Measurements from ENCODE around the gene YIPF1.
A peak's percentile ranks its signal among the peaks of the same experiment; 100 is the strongest.

The YIPF1 gene

DNA sequence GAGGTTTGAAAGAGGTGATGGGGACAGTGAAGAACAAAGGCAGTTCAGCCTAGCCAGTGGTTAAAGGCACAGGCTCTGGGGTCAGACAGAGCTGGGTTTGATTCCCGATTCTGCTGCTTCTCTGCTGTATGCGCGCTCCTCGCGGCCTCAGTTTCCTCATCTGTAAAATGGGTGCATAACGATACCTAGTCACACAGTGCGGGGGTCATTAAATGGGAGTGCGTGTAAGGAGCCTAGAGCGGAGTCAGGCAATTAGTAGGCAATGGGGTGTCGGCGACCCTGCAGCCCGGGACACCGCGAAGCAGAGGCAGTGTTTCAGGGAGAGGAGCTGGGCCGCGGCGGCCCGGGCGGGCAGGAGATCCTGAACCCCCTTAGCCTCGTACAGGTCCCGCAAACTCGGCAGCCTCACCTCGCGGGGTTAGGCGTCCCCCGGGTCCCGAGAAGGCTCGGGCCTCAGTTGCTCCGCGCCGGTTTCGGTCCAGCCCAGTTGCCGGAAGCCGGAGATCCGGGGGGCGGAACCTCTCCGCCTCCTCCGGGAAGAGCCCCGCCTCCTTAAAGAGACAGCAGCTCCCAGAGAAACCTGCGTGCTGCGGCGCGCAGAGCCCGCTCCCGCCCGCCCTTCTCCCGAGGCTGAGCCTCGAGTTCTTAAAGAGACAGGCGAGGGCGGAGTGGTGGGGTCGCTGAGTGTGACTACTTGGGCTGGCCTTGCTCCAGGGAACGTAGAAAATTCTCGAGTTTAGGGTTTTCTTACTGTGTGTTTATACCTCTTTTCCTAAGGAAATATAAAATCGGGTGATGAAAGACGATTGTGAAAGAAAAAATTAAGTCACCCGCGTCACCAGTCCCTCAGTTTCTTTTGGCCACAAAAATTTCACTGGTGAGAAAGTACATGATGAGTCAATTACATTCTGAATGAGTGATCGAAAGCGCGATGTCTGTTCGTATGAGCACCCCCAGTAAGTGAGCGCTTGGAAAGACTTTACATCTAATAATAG, at the start of gene YIPF1:
YIPF1 (minus strand) TSS at position 494 of the 995 bp plus-strand sequence. CDS start 860 bp downstream, outside the sequence.
- DNase-seq = peak; percentile 94

DNA sequence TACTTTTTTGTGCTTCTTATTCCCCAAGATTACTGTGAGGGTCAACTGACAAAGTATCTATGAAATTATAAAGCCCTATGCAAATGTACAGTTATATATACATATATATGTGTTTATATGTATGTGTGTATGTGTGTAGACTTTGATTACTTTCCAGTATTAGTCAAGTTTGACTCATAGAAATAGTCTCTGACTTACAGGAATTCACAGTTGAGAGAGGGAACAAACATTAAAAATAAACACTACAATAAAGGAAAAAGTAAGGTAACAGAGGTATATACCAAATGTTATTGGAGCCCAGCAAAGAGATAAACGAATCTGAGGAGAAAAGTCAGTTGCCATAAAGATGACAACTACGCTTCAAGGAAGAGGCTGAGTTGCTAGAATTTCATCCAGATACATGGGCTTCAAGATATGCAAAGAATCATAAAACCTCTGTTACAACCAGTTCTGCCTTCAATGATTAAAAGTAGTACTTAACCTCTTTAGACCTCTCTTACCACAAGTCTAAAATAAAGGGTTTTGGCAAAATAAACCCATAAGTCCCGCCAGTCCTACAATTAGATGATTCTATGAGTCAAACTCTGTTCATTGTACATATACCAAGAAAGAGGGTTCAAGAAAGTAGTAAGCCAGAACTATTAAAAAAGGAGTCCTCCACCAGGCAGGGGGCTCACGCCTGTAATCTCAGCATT, 48.7 kb upstream of the YIPF1 start:
- no peak for DNase-seq

DNA sequence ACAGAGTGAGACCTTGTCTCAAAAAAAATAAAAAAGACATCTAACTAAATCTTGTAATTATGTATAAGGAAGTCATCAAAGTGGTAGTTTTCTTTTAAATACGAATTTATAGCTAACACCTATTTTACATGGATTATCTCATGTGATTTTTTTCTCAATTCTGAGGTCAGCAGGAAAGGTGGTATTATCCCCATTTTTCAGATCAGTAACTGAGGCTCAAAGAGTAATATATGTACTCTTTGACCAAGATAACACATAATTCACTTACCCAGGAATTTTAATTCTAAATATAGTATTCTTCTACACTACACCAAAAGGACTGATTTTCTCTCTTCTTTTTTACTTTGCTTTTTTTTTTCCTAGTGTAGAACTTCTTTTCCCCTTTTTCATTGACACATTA, 46.8 kb upstream of the YIPF1 start:
- DNase-seq = no peak

DNA sequence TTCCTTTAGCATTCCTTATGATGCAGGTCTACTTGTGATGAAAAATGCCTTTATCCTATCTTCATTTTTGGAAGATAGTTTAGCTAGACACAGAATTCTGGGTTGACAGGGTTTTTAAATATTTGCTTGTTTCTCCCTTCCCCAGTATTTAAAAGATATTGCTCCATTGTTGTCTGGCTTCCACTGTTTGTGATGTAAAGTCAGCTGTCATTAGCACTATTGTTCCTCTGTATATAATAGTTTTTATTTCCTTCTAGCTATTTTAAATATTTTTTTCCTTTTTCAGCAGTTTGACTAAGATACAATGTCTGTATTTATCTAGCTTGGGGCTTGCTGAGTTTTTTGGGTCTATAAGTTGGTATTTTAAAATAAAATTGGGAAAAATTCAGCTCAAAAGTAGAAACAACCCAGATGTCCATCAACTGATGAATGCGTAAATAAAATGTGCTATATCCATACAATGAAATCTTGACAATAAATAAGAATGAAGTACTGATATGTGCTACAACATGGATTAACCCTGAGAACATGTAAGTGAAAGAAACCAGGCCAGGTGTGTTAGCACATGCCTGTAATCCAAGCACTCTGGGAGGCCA, 44.7 kb upstream of the YIPF1 start:
- no peak for DNase-seq

DNA sequence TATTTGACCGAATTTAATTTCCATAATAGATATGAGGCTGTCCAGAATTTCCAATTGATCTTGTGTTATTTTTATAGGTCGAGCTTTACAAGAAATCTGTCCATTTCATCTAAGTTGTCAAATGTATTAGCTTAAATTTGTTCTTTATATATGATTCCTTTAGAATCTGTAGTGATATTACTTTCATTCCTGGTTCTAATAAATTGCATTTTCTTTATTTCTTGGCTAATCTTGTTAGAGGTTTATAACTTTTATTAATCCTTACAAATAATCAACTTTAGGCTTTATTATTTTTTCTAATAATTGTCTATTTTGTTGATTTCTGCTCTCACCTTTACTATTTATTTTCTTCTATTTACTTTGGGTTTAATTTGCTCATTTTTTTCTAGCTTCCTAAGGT, 41.9 kb upstream of the YIPF1 start:
- DNase-seq = no peak

DNA sequence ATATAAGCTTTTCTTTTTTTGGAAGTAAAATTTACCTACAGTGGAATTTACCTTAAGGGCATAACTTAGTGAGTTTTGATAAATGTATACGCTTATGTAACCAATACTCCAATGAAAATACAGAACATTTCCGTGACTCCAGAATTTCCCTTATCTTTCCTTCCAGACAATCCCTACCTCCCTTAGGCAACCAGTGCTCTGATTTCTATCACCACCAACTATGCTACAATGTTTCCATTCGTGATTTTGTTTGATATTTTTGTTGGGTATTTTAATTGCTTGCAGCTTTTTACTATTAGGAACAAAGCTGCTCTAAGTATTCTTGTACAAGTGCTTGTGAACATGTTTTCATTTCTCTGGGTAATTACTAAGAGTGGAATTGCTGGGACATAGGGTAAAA, 41.3 kb upstream of the YIPF1 start:
- no peak for DNase-seq

DNA sequence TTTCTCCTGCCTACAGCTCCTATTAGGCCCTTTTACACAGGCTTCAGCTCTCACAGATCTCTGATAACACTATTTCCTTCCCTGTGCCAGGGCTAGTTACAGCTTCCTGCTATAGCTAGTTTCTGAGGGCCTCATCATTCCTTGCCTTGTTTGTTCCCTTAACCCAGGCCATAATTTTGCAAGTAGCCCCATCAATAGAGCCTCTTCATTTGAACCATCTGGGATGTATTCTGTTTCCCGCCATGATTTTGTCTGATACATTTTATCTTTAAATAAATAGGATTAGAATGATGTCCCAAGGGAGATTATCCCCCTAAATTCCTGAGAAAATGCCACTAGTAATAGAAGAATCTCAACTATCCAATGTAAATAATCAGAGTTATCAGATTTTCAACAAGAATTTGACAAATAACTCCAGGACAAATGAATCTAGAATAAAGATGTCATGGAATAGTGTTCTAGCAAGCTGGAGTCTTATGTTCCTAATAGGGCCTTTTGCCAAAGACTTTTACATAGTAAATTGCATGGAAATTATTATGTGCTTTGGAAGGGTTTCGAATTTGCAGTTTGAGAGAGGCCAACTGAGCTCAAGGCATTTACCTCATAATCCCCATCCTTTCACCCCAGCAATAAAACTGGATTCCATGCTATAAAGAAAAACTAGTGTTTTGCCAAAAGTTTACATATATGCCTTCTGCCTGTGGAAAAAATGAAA, 39.8 kb upstream of the YIPF1 start:
- DNase-seq = no peak

DNA sequence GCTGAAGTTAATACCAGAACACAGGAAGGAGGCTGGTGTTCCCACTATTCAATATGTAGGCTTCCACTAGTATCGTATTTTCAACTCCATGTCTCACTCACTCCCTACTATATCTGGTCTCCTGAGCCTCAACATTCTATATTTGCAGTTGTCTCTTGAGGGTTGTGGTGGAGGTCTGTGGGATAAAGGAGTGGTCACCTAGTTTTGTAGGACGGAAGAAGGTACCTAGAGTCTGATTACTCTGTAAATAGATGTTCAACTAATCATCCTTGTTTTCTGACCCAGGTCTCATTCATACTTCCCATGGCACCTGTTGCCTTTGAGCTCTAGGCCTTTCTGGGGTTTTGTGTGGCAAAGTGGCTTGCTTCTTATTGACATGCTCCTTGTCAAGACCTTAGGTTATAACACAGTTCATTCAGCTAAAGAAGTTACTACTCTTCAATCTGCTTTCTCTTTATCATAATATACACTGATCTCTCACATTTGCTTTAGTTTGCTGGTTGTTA, 37.8 kb upstream of the YIPF1 start:
- no peak for DNase-seq

DNA sequence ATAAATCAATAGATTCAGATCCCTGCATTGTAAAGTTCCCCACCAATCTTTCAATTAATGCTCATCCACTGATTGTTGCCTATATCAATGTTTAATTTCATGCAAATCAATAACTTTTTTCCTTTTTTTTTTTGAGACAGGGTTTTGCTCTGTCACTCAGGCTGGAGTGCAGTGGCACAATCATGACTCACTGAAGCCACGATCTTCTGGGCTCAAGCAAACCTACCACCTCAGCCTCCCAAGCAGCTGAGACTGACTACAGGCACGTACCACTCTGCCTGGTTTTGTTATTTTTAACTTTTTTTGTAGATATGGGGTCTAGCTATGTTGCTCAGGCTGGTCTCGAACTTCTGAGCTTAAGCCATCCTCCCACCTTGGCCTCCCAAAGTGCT, 30.1 kb upstream of the YIPF1 start:
- no peak for DNase-seq

DNA sequence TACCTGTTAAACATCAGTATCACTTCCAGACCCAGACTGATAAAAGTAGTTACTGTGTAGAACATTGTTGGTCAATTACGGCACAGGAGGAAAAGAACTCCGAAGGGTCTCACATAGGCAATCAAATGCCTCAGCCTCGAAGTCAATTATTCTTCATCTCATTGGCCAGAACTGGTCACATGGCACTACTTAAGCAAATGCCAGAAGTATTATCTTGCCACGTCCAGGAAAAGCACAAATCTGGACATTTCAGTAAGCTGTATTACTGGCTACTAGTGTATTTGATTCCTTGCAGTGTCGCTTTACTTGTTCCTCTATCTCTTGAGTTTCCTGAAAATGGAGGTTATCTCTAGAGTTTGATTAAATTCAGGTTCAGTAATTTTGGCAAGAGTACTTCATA, 28.7 kb upstream of the YIPF1 start:
- no peak for DNase-seq

DNA sequence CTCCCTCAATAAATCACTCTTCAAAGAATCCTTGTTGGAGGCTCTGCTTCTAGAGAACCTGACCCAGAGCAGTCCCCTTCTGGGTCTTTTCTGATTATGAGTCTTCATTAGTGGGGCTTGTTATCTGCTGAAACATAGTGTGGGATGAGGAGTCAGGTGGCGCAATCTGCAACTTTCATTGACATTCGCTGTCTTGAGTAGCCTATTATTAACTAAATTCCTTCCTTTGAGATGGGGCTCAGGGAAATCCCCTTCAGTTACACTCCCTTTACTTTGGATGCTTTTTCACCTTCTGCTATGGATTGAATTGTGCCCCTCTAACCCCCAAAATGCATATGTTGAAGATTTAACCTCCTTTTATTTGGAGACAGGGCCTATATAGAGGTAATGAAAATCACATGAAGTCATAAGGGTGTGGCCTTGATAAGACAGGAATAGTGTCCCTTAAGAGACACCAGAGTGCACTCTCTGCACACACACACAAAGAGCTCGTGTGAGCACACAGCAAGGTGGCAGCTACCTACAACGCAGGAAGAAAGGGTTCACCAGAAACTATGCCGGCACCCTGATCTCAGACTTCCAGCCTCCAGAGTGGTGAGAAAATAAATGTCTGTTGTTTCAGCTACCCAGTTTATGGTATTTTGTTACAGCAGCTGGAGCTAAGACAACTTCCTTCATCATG, 23.9 kb upstream of the YIPF1 start:
- no peak for DNase-seq

DNA sequence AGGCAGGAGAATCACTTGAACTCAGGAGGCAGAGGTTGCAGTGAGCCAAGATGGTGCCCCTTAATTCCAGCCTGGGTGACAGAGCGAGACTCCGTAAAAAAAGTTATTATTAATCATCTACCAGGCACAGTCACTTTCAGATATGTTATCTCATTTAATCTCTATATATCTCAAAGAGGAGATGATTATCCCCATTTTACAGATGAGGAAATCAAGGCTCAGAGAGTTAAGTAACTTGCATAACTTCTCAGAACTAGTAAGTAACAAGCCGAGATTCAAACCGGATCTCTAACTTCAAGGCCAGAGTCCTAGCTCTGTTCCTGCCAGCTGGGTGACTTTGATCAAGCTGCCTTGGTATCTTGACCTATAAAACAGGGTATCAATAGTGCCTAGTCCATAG, 21.8 kb upstream of the YIPF1 start:
- DNase-seq = no peak

DNA sequence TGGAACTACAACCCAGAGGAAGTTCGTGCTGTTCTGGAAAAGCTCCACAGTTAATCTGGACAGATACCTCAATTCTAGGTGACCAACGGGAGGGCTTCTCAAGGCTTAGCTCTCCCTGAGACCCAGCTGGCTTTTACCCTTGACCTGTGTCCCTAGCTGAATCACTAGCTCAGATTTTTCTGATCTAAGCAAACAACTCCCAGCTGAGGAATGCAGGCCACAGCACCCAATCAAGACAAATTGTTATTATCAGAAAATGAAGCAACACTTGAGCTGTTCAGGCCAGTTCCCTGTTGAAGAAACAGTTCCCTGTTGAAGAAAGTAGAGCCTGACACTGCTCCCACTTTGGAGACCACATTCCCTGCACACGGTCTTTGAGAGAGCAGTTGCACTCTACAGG, 20.3 kb upstream of the YIPF1 start:
- DNase-seq = no peak

DNA sequence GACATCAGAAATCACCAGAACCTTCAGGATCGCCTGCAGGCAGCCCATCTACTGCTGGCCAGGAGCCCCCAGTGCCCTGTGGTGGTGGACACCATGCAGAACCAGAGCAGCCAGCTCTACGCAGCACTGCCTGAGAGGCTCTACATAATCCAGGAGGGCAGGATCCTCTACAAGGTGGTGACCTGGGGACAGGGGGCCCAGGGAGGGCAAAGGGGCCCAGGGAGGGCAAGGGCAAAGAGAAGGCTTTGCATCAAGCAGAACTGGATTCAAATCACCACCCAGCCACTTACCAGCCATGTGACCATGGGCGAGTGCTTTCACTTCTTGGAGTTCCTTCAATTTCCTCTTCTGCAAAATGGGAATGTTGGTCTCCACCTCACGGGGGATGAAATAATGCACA, 16.5 kb upstream of the YIPF1 start:
- no peak for DNase-seq

DNA sequence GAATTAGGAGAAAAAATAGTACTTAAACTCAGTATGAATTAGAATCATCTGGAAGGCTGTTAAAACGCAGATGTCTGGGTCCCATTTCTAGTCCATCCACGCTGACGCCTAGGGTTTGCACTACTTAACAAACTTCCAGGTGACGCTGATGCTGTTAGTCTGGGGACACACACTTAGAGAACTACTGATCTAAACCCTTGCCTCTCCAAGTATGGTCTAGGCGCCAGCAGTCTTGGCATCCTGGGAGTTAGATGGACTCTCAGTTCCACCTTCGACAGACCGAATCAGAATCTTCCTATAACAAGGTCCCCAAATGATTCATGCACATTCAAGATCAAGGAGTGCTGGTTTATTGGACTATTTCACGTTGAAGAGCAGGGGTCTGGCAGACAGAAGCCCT, 15.9 kb upstream of the YIPF1 start:
- no peak for DNase-seq

DNA sequence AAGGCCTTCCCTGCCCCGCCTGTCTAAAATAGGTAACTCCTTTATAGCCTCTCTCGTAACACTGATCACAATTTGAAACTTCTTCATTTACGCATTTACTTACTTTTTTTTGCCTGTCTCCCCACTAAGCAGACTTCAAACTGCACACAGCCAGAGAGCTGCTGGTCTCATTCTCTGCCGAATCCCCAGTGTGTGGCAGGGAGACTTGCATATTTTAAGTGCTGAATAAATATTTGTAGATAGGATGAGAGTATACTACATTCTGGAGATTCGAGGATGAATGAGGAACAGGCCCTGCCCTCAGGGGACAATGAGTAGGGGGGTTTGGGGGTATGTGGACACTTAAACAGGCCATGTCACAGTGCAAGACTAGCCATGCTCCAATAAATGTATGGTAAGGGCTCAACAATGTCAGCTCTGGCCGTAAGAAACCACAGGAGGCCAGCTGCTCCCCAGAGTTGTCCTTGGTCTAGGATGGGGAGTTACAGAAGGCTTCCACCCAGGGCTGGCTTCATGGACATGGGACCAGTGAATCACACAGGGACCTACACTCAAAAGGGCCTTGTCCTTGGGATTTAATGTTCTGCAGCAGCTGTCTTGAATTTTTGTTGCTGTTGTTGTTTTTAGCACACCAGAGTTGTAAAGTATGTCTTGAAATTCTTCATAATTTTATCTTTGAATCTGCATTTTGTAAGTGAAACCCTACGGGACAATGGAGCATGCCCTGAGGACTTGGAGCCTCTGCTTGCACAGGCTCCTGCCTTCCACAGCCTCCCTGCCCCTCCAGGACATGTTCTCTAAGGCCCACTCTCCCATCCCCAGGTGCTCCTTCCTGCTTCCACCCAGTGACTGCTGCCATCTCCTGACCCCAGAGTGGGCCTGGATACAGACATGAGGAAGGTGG, 12.9 kb upstream of the YIPF1 start:
- DNase-seq = no peak

DNA sequence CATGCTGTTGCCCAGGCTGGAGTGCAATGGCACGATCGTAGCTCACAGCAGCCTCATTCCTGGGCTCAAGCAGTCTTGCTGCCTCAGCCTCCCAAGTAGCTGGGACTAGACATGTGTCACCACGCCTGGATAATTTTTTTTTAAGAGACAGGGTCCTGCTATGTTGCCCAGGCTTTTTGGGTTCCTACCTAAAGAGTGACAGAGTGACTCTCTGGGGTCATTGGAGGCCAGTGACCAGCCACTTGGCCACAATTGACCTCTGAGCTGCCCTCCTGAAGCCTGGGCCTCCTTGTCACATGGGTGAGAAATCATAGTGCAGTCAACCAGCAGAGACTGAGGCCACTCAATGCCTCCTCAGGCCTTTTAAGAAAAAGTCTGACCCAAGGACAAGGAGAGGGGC, 10.1 kb upstream of the YIPF1 start:
- DNase-seq = no peak

DNA sequence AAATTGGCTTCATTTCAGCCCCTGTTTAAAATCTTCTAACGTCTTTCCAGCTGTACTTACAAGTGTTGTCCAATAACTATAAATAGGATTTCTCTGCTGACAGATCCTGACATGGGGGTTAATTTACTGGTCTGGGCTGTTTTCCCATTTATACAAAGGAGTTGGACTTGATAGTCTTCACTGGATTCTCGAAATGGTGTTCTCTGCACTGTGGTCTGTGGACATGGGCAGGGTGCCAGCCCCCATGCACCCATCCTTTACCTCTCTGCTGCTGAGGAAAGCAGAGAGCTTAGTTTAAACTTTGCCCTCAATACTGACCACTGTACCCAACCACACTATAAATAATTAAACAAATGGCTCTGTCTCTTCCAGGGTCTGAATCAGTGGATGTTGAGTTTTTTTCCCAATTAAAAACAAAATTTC, 9.6 kb upstream of the YIPF1 start:
- DNase-seq = peak; percentile 69

DNA sequence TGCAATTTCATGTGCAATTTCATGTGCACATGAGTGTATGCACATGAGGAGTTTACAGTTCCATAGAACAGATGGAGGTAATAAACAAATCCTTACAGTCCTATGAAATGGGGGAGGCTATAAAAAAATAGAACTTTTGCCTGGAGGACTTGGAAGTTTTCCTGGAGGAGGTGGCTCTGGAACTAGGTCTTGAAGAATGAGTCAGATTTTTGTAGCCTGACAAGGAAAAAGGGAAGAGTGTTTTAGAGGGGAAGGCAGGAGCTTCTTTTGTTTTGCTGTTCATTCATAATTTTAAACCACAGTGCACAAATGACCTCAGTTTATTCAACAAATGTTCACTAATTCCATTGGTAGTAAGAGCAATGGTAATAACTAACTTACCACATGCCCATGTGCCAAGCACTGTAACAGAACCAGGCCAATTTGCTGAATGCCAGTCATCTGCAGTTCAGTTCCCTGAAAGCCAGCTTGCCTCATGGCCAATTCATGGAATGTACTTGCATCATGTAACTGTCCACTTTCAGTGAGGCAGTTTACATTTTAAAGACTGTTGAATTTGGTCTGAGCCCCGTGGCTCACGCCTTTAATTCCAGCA, 7.1 kb upstream of the YIPF1 start:
- peak; percentile 43 for DNase-seq

DNA sequence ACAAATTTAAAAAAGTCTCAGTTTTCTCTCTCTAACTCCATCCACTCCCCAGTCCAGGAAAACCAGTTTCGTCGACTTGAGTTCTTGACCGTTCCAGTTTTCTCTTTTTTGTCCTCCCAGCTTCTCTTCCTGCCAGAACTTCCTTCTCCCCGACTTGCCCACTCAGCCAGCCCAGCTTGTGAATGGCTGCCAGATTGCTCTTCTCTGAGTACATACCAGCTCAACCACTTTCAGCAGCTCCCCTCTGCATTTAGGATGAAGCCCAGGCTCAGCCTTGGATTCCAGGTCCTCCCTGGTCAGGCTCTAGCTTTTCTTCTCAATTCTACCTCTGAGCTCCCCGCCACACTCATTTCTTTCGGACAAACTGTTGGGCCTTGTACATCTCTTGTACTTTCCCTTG, 5.8 kb upstream of the YIPF1 start:
- no peak for DNase-seq

DNA sequence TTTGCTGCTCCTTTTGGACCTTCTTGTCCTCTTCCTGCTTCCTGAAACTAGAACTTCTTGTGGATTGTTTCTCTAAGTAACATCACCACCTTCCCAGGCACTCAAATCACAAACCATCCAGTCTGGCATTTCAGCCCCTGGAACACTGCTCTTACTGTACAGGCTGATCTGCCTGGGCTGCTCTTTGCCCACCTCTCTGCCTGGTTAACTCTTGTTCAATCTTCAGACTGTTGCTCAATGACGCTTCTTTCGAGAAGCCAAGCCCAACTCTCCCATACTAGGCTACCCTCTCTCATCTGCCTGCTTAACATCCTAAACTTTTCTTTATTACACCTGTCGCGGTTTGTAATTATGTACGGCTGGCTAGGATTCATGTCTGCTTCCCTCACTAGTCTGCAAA, 5.0 kb upstream of the YIPF1 start:
- no peak for DNase-seq
